ENCODE data around the gene ARHGDIB. TPM values are rescaled to one million over a fixed set of nuclear protein-coding genes. Genes with fewer than 3 reads are reported as not detected.
A peak's percentile ranks its signal among the peaks of the same experiment; 100 is the strongest.

ARHGDIB gene
- total and polyA plus RNA-seq, 10 of the 15 experiments (the other 5 are each of a cell fraction or from before 2014, with no cell fraction given), result 796 to 2,849 (median 1,346) TPM

DNA sequence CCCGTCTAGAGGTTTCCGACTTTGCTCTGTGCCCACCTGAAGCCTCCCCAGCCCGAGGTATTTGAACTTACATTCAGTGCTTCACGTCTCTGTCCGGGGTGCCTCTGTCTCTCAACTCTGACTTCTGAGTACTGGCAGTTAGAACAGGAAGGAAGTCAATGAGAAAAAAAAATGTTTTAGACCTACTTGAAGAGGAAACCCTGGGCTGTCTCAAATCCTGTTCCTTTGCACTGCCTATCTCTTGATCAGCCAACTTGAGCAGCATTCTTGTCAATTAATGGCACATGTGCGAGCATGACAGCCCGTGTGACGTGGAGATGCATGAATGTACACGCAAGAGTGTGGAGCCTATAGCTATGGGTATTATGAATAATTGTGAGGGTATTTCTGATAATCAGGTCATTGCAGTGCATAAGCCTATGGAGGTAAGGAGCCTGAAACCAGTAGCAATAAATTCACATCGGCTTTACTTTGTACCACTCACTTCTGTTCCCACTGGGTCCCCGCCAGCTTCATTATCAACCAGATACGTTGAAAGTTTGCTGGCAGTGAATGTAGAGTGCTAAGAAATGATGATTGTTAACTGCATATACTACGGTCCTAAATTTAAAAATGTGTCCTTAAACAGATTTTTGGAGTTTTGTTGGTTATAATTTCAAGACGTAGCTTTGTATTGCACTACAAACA, at the start of gene ARHGDIB (continued):
- TF ChIP-seq, protein P1, sequence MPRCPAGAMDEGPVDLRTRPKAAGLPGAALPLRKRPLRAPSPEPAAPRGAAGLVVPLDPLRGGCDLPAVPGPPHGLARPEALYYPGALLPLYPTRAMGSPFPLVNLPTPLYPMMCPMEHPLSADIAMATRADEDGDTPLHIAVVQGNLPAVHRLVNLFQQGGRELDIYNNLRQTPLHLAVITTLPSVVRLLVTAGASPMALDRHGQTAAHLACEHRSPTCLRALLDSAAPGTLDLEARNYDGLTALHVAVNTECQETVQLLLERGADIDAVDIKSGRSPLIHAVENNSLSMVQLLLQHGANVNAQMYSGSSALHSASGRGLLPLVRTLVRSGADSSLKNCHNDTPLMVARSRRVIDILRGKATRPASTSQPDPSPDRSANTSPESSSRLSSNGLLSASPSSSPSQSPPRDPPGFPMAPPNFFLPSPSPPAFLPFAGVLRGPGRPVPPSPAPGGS (IDR thresholded peaks at IDR 0.05; ENCODE audit: borderline replicate concordance, insufficient read depth, low read depth, low read length, poor library complexity, severe bottlenecking), result peak; percentile 64
- peak; percentile 92 for TF ChIP-seq PML (IDR thresholded peaks at IDR 0.05; ENCODE audit: low read length)
- TF ChIP-seq SRF (IDR thresholded peaks at IDR 0.05; ENCODE audit: low read depth in 2 of 2, low read length in 2 of 2), result 0 out of 4 replicates have a peak, but pooled peaks of 1 of the 2 experiments have one; percentile 6
- TF ChIP-seq MYB (IDR thresholded peaks at IDR 0.05; ENCODE audit: borderline replicate concordance, low read depth, low read length), result peak; percentile 77
- TF ChIP-seq ZNF622 (IDR thresholded peaks at IDR 0.05), result no peak
- 0 out of 2 replicates have a peak, but pooled peaks have one; percentile 5 for TF ChIP-seq ZSCAN29 (IDR thresholded peaks at IDR 0.05)
- TF ChIP-seq BCL11A (IDR thresholded peaks at IDR 0.05; ENCODE audit: low read depth, low read length), result 0 out of 2 replicates have a peak, but pooled peaks have one; percentile 18
- peak; percentile 70 for TF ChIP-seq POLR2AphosphoS2 (IDR thresholded peaks at IDR 0.05; ENCODE audit: low read depth, low read length)
- no peak for TF ChIP-seq MTA3 (IDR thresholded peaks at IDR 0.05; ENCODE audit: borderline replicate concordance, low read length)
- peak; percentile 90 for TF ChIP-seq CREM (IDR thresholded peaks at IDR 0.05; ENCODE audit: low read depth)
- TF ChIP-seq NFIC (IDR thresholded peaks at IDR 0.05; ENCODE audit: low read depth, low read length), result peak; percentile 46; the same call in 1 of the 2 replicates
- no peak for TF ChIP-seq ZNF207 (IDR thresholded peaks at IDR 0.05; ENCODE audit: borderline replicate concordance)
- TF ChIP-seq IKZF2 (IDR thresholded peaks at IDR 0.05), result peak in 1 of 2 experiments; percentile 16; a peak in 1 of 4 replicates
- TF ChIP-seq CHD2 (IDR thresholded peaks at IDR 0.05; ENCODE audit: borderline replicate concordance, low read depth, low read length), result peak; percentile 37; the same call in 1 of the 2 replicates
- peak; percentile 64 for TF ChIP-seq IKZF1 (conservative IDR thresholded peaks at IDR 0.05)
- TF ChIP-seq SPI1 (IDR thresholded peaks at IDR 0.05; ENCODE audit: borderline replicate concordance, insufficient read depth, low read depth, low read length), result peak; percentile 50; the same call in 1 of the 2 replicates
- no peak for TF ChIP-seq BACH1 (IDR thresholded peaks at IDR 0.05; ENCODE audit: borderline replicate concordance)
- 0 out of 2 replicates have a peak, but pooled peaks have one; percentile 37 for TF ChIP-seq IRF4 (IDR thresholded peaks at IDR 0.05; ENCODE audit: low read depth, low read length)
- peak; percentile 83; the same call in 1 of the 2 replicates for TF ChIP-seq ZNF384 (IDR thresholded peaks at IDR 0.05; ENCODE audit: borderline replicate concordance, low read depth, low read length)
- peak; percentile 96 for TF ChIP-seq CREB1 (IDR thresholded peaks at IDR 0.05; ENCODE audit: low read depth)
- peak; percentile 77 for TF ChIP-seq POLR2AphosphoS5 (IDR thresholded peaks at IDR 0.05; ENCODE audit: low read length)
- peak; percentile 94 for TF ChIP-seq ZNF687 (IDR thresholded peaks at IDR 0.05)
- no peak for TF ChIP-seq SREBF1 (IDR thresholded peaks at IDR 0.05; ENCODE audit: low read length)
- TF ChIP-seq, protein P2, sequence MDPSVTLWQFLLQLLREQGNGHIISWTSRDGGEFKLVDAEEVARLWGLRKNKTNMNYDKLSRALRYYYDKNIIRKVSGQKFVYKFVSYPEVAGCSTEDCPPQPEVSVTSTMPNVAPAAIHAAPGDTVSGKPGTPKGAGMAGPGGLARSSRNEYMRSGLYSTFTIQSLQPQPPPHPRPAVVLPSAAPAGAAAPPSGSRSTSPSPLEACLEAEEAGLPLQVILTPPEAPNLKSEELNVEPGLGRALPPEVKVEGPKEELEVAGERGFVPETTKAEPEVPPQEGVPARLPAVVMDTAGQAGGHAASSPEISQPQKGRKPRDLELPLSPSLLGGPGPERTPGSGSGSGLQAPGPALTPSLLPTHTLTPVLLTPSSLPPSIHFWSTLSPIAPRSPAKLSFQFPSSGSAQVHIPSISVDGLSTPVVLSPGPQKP (IDR thresholded peaks at IDR 0.05; ENCODE audit: low read depth, low read length), result no peak; the same call in 1 of the 2 replicates
- TF ChIP-seq NR2C2 (IDR thresholded peaks at IDR 0.05; ENCODE audit: borderline replicate concordance, control insufficient read depth, insufficient read length, low read depth), result no peak

Data from GM12878 (cell line).